OCI-LY7 (cell line): ENCODE results near the gene GLYATL1B. TPM values are rescaled to one million over a fixed set of nuclear protein-coding genes. Genes with fewer than 3 reads are reported as not detected.

Experiments used
- BruUV-seq: library from RNA; stranded (reverse); fragments of 400-500 nt; replicated peaks from 2 replicates; lab custom pipeline; 2021; lab: Mats Ljungman, UMichigan
- CTCF ChIA-PET: fragments of 300-600 bp; sonication (Branson Sonifier 250); formaldehyde crosslinking; loops from one replicate; lab custom pipeline; 2022; ENCODE audit warnings: antibody characterized with exemption; ENCODE audit not compliant: unreplicated experiment; lab: Charles Lee
- POLR2A ChIA-PET: fragments of 300-600 bp; sonication (Branson Sonifier 250); formaldehyde crosslinking; loops from one replicate; lab custom pipeline; 2022; ENCODE audit warnings: antibody characterized with exemption; lab: Charles Lee
- DNase-seq: peaks from one replicate; pipeline ENCODE4 v3.0.0-alpha.2; 2015; ENCODE audit warnings: low spot score
- H2AFZ ChIP-seq: fragments of 200-600 bp; sonication (generic), shearing (Covaris generic); 2 replicates; pipeline ENCODE4 v1.6.1; 2014; ENCODE audit warnings: mild to moderate bottlenecking, antibody characterized with exemption, low read length, moderate library complexity
- H3K27ac ChIP-seq: fragments of 200-600 bp; sonication (generic); 2 replicates; pipeline ENCODE4 v1.5.1; 2014; ENCODE audit warnings: mixed run types, low read depth, mild to moderate bottlenecking, moderate library complexity, low read length, inconsistent platforms; ENCODE audit not compliant: poor library complexity, severe bottlenecking
- H3K36me3 ChIP-seq: fragments of 200-600 bp; sonication (generic); 2 replicates; pipeline ENCODE4 v1.6.1; 2014; ENCODE audit warnings: mild to moderate bottlenecking, antibody characterized with exemption, low read length, moderate library complexity, mixed read lengths; ENCODE audit not compliant: insufficient read depth
- H3K4me1 ChIP-seq: fragments of 200-600 bp; sonication (generic); 2 replicates; pipeline ENCODE4 v1.5.1; 2014; ENCODE audit warnings: mild to moderate bottlenecking, low read length; ENCODE audit not compliant: insufficient read depth, poor library complexity, severe bottlenecking
- H3K4me2 ChIP-seq: fragments of 200-600 bp; sonication (generic); 2 replicates; pipeline ENCODE4 v1.6.1; 2014; ENCODE audit warnings: mild to moderate bottlenecking, low read length
- H3K4me3 ChIP-seq: fragments of 200-600 bp; sonication (generic); 2 replicates; pipeline ENCODE4 v1.5.1; 2014; ENCODE audit warnings: mild to moderate bottlenecking, low read depth, low read length; ENCODE audit not compliant: poor library complexity, severe bottlenecking
- H3K79me2 ChIP-seq: fragments of 200-600 bp; sonication (generic); 2 replicates; pipeline ENCODE4 v1.6.1; 2016; ENCODE audit warnings: low read depth, mild to moderate bottlenecking, low read length, moderate library complexity, mixed read lengths; ENCODE audit not compliant: insufficient read depth
- H3K9me2 ChIP-seq: fragments of 200-600 bp; sonication (generic); 2 replicates; pipeline ENCODE4 v1.6.1; 2016; ENCODE audit warnings: mild to moderate bottlenecking, low read length, mixed read lengths; ENCODE audit not compliant: insufficient read depth
- H3K9me3 ChIP-seq: fragments of 200-600 bp; sonication (generic); 2 replicates; pipeline ENCODE4 v1.6.1; 2014; ENCODE audit warnings: mild to moderate bottlenecking, mixed run types, low read length, mixed read lengths
- H4K20me1 ChIP-seq: fragments of 200-600 bp; sonication (generic); 2 replicates; pipeline ENCODE4 v1.6.1; 2014; ENCODE audit warnings: mild to moderate bottlenecking, antibody characterized with exemption, low read length, moderate library complexity, mixed read lengths; ENCODE audit not compliant: insufficient read depth
- CTCF ChIP-seq: fragments of 200-600 bp; sonication (generic); conservative IDR thresholded peaks from 2 replicates; pipeline ENCODE4 v1.5.1; 2014; ENCODE audit warnings: mild to moderate bottlenecking, antibody characterized with exemption, low read length, moderate library complexity, mixed read lengths
- EZH2phosphoT487 ChIP-seq: fragments of 200-600 bp; sonication (generic); IDR thresholded peaks from 2 replicates; pipeline ENCODE4 v1.6.1; 2018; ENCODE audit warnings: low read depth, borderline replicate concordance, mild to moderate bottlenecking, mixed run types, antibody characterized with exemption, low read length, moderate library complexity, mixed read lengths
- intact Hi-C: fragments of 100-400 bp; cut with micrococcal nuclease; formaldehyde crosslinking; loops from one replicate; pipeline ENCODE4 v1.10.0; 2022; ENCODE audit not compliant: unreplicated experiment
- total RNA-seq, 2 experiments: library from RNA; depleted of rRNA in 1 of 2; stranded (reverse); fragments of >200 nt in 1 of 2; shearing (Covaris generic) in 1 of 2; gene quantifications; 2 replicates each; pipeline ENCODE4 v1.2.3, GENCODE V29; 2014 to 2022

Gene GLYATL1B
- total RNA-seq, 2 experiments from 2014 or later, result not detected

DNA sequence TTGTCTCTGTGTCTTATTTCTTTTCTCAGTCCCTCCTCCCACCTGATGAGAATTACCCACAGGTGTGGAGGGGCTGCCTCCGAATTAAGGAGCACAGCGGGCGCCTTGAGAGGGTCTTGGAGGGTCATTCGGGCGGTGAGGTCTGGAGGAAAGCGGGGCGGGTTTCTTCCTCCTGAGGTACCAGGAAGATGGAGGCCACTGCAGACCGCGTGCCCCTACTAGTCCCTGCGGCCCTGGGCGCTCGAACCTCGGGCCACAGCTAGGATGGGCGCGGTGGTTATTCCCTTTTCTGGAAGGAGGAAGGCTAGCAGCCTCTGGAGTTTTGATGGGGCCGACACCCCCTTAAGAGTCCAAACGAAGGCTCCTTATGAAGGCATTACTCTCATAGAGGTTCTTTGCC, 51.1 kb downstream of the GLYATL1B start:
- ChIA-PET POLR2A (no interaction called here), CTCF (no interaction called here)
- Histone ChIP-seq H3K9me3 (peaks cover 22% of the 10 kb centered on the region), H3K27ac (no peak overlapping the region), H4K20me1 (no peaks in the 10 kb centered on the region), H3K4me3 (no peak overlapping the region), H3K4me1 (peaks cover 7% of the 10 kb centered on the region), H3K9me2 (no peaks in the 10 kb centered on the region), H3K36me3 (peaks cover 32% of the 10 kb centered on the region), H3K4me2 (no peak overlapping the region), H3K79me2 (peaks cover 6% of the 10 kb centered on the region; the same call in 1 of the 2 replicates), H2AFZ (no peak overlapping the region)
- BruUV-seq, result no TSS peak
- intact Hi-C loops, result loop anchor here (2.0 to 10.0 kb wide), 4 partner anchors 34 to 485 kb away; no protein-coding TSS in a partner anchor
- TF ChIP-seq CTCF, result no peak
- TF ChIP-seq EZH2phosphoT487, result no peak
- no peak for DNase-seq

- intact Hi-C loops, result loop anchor here (5.0 to 10.0 kb wide), 3 partner anchors 214 to 486 kb away; no protein-coding TSS in a partner anchor
- no peak overlapping the region for H2AFZ ChIP-seq
- no TSS peak for BruUV-seq
These were observed 52.5 kb downstream of the GLYATL1B start for GRCh38 chr11:59138643-59139042.

More at GRCh38 chr11:59138643-59139042, 52.5 kb downstream of the GLYATL1B start:
- no peak overlapping the region for H3K4me3 ChIP-seq
- peaks cover 13% of the 10 kb centered on the region for H3K4me1 ChIP-seq
- peaks cover 17% of the 10 kb centered on the region for H3K36me3 ChIP-seq
- no peak overlapping the region for H3K4me2 ChIP-seq
- TF ChIP-seq EZH2phosphoT487 (no peak), CTCF (no peak)
- no peaks in the 10 kb centered on the region for H4K20me1 ChIP-seq
- DNase-seq, result no peak
- CTCF ChIA-PET, result no interaction called here
- peaks cover 7% of the 10 kb centered on the region for H3K9me3 ChIP-seq
- no peak overlapping the region for H3K27ac ChIP-seq
- no peaks in the 10 kb centered on the region for H3K9me2 ChIP-seq
- peaks cover 6% of the 10 kb centered on the region; the same call in 1 of the 2 replicates for H3K79me2 ChIP-seq
- POLR2A ChIA-PET, result no interaction called here
